ENCODE data around the gene CDK6.

The CDK6 gene

DNA sequence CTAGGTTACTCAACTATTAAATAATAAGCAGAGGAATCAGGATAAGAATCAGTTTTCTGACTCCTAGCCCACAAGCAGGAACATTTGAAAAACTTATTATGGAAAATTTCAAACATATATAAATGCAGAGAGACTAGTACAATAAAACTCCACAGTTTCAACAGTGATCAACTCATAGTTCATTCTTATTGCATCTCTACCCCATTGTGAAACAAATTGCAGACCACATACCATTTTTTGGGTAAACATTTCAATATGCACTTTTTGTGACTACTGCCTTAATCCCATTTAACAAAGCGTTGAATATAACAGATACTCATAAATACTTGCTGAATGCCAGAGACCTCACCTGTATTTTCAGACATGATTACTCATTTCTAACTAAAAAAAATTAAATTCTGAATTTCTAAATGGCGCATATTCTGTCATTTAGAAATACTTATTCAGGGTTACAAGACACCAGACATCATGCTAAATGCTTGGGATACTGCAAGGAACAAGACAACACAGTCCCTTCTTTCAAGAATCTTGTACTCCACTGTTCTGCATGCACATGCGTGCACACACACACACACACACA lies 11.4 kb downstream of the CDK6 start:
- no peak for DNase-seq

- DNase-seq, result no peak
Observed at GRCh38 chr7:92824450-92824849, 11.9 kb downstream of the CDK6 start.

DNA sequence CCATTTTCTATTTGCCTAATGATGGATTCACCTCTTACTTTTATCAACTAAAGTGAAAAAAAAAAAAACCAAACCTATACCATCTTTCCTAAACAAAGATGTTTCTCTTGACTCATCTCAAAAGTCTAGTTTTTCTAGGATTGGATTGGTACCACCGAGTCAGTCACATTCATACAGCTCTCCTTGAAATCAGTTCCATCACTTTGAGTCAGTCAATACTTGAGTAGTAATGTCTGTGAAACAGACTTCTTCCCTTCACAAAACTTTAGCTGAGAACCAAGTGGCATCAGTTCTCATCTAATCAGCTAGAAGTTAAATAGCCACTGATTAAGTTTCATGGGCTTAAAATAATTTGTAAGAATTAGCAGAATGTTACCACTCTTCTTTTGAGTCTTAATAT lies 13.3 kb downstream of the CDK6 start:
- DNase-seq, result no peak

- no peak for DNase-seq
Observed at GRCh38 chr7:92820191-92820590, 16.2 kb downstream of the CDK6 start.

- DNase-seq, result no peak
Observed at GRCh38 chr7:92817398-92817797, 19.0 kb downstream of the CDK6 start.

GRCh38 chr7:92815412-92815811 lies 21.0 kb downstream of the CDK6 start:
- DNase-seq, result peak in 1 of 2 donors; percentile 10

GRCh38 chr7:92813390-92814024 lies 22.9 kb downstream of the CDK6 start:
- DNase-seq, result peak in 1 of 2 donors; percentile 29

- no peak for DNase-seq
Observed at GRCh38 chr7:92811158-92811557, 25.2 kb downstream of the CDK6 start.

DNA sequence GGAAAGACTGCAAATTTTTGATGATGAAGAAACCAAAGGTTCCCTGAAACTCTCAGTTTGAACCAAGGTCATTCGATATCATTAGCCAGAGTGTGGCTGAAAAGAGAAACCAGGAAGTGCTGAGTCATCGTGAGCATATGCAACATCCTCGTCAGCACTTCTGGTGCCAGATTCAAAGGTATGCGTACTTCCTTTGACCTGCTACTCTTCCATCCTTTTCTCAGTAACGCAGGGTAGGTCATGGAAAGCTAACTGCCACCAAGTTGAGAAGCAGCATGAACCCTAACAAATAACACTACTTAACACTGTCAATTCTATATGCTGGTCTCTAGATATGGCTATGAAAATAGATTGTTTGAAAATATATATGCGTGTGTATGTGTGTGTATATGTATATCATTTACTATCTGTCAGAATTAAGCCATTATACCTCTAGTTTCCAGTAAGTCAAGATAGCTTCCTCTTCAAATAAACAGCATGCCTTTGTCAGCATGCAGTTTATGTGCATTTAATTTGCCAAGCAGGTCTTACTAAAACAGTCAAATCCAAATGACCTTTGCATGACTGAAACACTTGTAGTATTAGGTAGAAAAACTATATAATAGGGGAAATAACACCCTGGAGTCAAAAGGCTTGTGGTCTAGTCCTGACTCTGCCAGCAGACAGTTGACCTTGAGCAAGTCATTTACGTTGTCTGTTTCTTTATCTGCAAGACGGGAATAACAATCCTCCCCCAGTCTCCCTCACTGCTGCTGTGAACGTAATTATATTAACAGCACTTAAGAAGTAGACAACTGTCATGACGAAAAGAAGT lies 26.4 kb downstream of the CDK6 start:
- peak; percentile 55 to 74 for DNase-seq

DNA sequence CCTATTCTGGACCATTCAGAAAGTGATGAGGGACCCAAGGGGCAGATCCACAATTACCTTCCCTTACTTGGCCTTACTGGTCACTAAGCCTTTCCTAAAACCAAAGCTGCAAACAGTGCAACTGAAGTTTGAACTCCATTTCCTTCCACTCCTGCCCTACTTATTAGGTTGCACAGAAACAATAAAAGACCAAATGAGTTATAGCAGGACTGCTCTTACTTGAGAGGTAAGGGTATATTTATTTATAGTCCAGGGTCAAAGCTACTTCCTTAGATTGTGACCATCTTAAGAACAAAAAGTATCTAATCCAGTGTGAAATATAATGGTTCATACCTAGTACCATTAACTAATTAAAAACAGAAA lies 27.0 kb downstream of the CDK6 start:
- peak in 1 of 2 donors; percentile 7 for DNase-seq

GRCh38 chr7:92808635-92809034 lies 27.7 kb downstream of the CDK6 start:
- no peak for DNase-seq

GRCh38 chr7:92808006-92808405 lies 28.4 kb downstream of the CDK6 start:
- DNase-seq, result no peak

- no peak for DNase-seq
Observed at GRCh38 chr7:92806496-92806895, 29.9 kb downstream of the CDK6 start.

DNA sequence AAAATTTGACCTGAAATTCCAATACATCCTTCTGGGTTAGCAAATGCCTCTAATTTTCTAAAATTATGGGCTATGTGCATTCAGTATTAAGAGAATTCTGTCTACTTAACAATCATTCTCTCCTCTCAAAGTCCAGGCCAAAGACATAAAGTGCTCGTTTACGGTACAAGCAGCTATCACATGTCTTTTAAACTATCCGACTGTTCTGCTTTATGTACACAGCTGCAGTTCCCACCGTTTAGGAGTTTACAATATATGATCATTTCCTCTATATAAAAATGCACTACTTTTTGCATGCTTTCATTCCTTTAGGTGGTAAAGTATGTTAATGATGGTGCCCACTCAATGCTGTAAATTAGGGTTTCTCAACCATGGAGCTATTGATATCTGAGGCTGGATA lies 34.0 kb downstream of the CDK6 start:
- no peak for DNase-seq

GRCh38 chr7:92799446-92800211 lies 36.7 kb downstream of the CDK6 start:
- DNase-seq, result no peak

GRCh38 chr7:92798517-92799249 lies 37.7 kb downstream of the CDK6 start:
- no peak for DNase-seq

DNA sequence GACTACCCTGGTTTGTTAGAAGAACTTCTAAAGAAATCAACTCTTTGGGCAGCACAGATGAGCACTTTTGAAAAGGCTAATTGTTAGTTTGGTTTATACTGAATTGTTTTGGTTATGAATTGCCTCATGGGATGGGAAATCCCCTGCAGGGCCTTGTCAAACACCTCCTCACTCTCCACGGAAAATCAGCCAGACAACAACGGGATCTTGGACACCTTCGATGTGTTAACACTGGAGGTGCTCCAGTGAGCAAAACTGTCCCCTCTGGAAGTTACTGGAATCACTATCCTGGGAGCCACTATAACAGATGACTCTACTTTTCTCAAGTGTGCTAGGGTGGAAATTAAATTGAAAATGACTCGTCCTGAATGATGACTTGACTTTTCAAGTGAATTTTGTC lies 38.7 kb downstream of the CDK6 start:
- peak in 1 of 2 donors; percentile 8 for DNase-seq

DNA sequence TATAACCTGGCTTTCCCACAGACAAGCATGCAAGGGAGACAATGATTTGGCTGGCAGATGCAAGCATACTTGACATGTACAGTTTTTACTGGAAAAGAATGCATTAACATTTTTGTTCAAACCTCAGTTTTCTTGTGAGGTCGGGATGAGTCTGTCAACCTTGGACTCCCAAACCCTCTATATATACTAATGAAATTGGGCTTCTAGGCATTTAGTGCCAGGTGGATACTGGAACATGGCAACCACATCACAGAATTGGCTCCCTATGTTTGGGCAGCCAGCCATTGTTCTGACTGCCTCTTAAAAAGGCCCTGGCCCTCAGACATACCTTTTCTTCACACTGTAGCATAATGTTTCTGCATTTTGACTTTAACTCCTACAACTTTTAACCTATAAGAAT lies 39.1 kb downstream of the CDK6 start:
- DNase-seq, result no peak

- DNase-seq, result no peak
Observed at GRCh38 chr7:92794831-92795230, 41.5 kb downstream of the CDK6 start.

GRCh38 chr7:92794391-92794790 lies 42.0 kb downstream of the CDK6 start:
- DNase-seq, result no peak

- no peak for DNase-seq
Observed at GRCh38 chr7:92793656-92794205, 42.6 kb downstream of the CDK6 start.

- no peak for DNase-seq
Observed at GRCh38 chr7:92790992-92791391, 45.4 kb downstream of the CDK6 start.

All from CD4-positive, alpha-beta T cell treated with Interleukin-1 beta for 1 hour (primary cell).